ENCODE data around the gene RARRES2.

- TF ChIP-seq EZH2phosphoT487 (IDR thresholded peaks at IDR 0.05; ENCODE audit: insufficient read depth, low read depth) (no peak), EZH2 (IDR thresholded peaks at IDR 0.05; ENCODE audit: insufficient read depth, poor library complexity, severe bottlenecking) (no peak)
Measured at GRCh38 chr7:150313870-150314269, 27.6 kb downstream of the RARRES2 start.

Data from GM23248 (cell line).